CD4-positive, alpha-beta T cell treated with Interleukin-15 for 4 hours (primary cell): ENCODE measurements around the gene SPEM2.

Experiments
- DNase-seq: peaks from one replicate; pipeline ENCODE4 v3.0.0-alpha.2; 2020; ENCODE audit warnings: low spot score

The SPEM2 gene

GRCh38 chr17:7421186-7421585, 4.2 kb upstream of the SPEM2 start:
- no peak for DNase-seq

- DNase-seq, result no peak
Measured at GRCh38 chr17:7423679-7424078, 1.7 kb upstream of the SPEM2 start.

- no peak for DNase-seq
Measured at GRCh38 chr17:7425756-7426155, 340 bp downstream of the SPEM2 start.

- no peak for DNase-seq
Measured at GRCh38 chr17:7426203-7426863, 917 bp downstream of the SPEM2 start.

GRCh38 chr17:7426896-7427489, 1.6 kb downstream of the SPEM2 start:
- no peak for DNase-seq

GRCh38 chr17:7427549-7427948, 2.1 kb downstream of the SPEM2 start:
- DNase-seq, result no peak

- no peak for DNase-seq
Measured at GRCh38 chr17:7428557-7428956, 3.1 kb downstream of the SPEM2 start, which contains the start of gene SPEM3. Gene SPEM3 (plus strand): TSS chr17:7428857. CDS start chr17:7428903, 46 bp downstream.

- no peak for DNase-seq
Measured at GRCh38 chr17:7429722-7430121, 4.3 kb downstream of the SPEM2 start.

- no peak for DNase-seq
Measured at GRCh38 chr17:7431231-7431630, 5.8 kb downstream of the SPEM2 start.

GRCh38 chr17:7432296-7432695, 6.9 kb downstream of the SPEM2 start:
- DNase-seq, result no peak

- DNase-seq, result peak; percentile 53
Measured at GRCh38 chr17:7435676-7436555, 10.5 kb downstream of the SPEM2 start.

GRCh38 chr17:7436556-7437368, 11.3 kb downstream of the SPEM2 start:
- DNase-seq, result peak; percentile 81

- DNase-seq, result no peak
Measured at GRCh38 chr17:7437369-7437863, 12.0 kb downstream of the SPEM2 start.

GRCh38 chr17:7437950-7438614, 12.7 kb downstream of the SPEM2 start:
- DNase-seq, result peak; percentile 31

GRCh38 chr17:7438656-7439460, 13.4 kb downstream of the SPEM2 start:
- DNase-seq, result no peak

GRCh38 chr17:7439462-7440112, 14.2 kb downstream of the SPEM2 start, which contains the start of gene FGF11:
Gene FGF11 (plus strand): TSS chr17:7439512. CDS start chr17:7439621, 109 bp downstream.
- DNase-seq, result no peak

GRCh38 chr17:7440113-7440833, 14.9 kb downstream of the SPEM2 start:
- DNase-seq, result no peak

- DNase-seq, result no peak
Measured at GRCh38 chr17:7440834-7441195, 15.4 kb downstream of the SPEM2 start.

GRCh38 chr17:7441266-7441665, 15.8 kb downstream of the SPEM2 start:
- no peak for DNase-seq
